Hematopoietic multipotent progenitor cell treated with erythropoietin and hydrocortisone succinate and interleukin-3 and kit ligand, for 6 days (in vitro differentiated cells): Measurements from ENCODE around the gene TTC27.

ENCODE experiments used
- DNase-seq: peaks from one replicate; pipeline ENCODE4 v3.0.0-alpha.2; 2015

Gene TTC27

GRCh38 chr2:32758232-32758631 lies 130.4 kb downstream of the TTC27 start:
- no peak for DNase-seq

- no peak for DNase-seq
Observed at GRCh38 chr2:32760628-32761027, 132.8 kb downstream of the TTC27 start.

- DNase-seq: peak; percentile 98
Observed at GRCh38 chr2:32768387-32769174, 140.7 kb downstream of the TTC27 start.

GRCh38 chr2:32770360-32770759 lies 142.5 kb downstream of the TTC27 start:
- DNase-seq: no peak

GRCh38 chr2:32772638-32773447 lies 145.0 kb downstream of the TTC27 start:
- DNase-seq: peak; percentile 59

- DNase-seq: no peak
Observed at GRCh38 chr2:32773448-32773808, 145.6 kb downstream of the TTC27 start.

- DNase-seq: no peak
Observed at GRCh38 chr2:32775954-32776353, 148.1 kb downstream of the TTC27 start.

GRCh38 chr2:32777714-32778113 lies 149.9 kb downstream of the TTC27 start:
- no peak for DNase-seq

GRCh38 chr2:32780961-32781360 lies 153.1 kb downstream of the TTC27 start:
- peak; percentile 24 for DNase-seq

GRCh38 chr2:32783469-32783868 lies 155.6 kb downstream of the TTC27 start:
- no peak for DNase-seq

- DNase-seq: no peak
Observed at GRCh38 chr2:32783933-32784332, 156.1 kb downstream of the TTC27 start.

- no peak for DNase-seq
Observed at GRCh38 chr2:32787207-32787606, 159.4 kb downstream of the TTC27 start.

GRCh38 chr2:32788114-32788513 lies 160.3 kb downstream of the TTC27 start:
- DNase-seq: no peak

GRCh38 chr2:32792416-32792815 lies 164.6 kb downstream of the TTC27 start:
- no peak for DNase-seq

- DNase-seq: no peak
Observed at GRCh38 chr2:32798829-32799228, 171.0 kb downstream of the TTC27 start.

- DNase-seq: no peak
Observed at GRCh38 chr2:32801741-32802140, 173.9 kb downstream of the TTC27 start.

- no peak for DNase-seq
Observed at GRCh38 chr2:32802877-32803276, 175.0 kb downstream of the TTC27 start.

- DNase-seq: no peak
Observed at GRCh38 chr2:32804205-32804604, 176.4 kb downstream of the TTC27 start.

- DNase-seq: no peak
Observed at GRCh38 chr2:32805104-32806095, 177.6 kb downstream of the TTC27 start.

GRCh38 chr2:32806857-32807256 lies 179.0 kb downstream of the TTC27 start:
- DNase-seq: no peak

- no peak for DNase-seq
Observed at GRCh38 chr2:32807662-32808061, 179.8 kb downstream of the TTC27 start.

- no peak for DNase-seq
Observed at GRCh38 chr2:32810909-32811495, 183.2 kb downstream of the TTC27 start.

GRCh38 chr2:32811696-32812095 lies 183.8 kb downstream of the TTC27 start:
- no peak for DNase-seq
